ENCODE results near the gene RASSF6.
"Not testable (repeated sequence)": the region's sequence is repeated elsewhere in the genome, so short reads cannot be mapped to it uniquely, and the experiment has no call there.

Gene RASSF6

GRCh38 chr4:73573794-73574528, 46.3 kb downstream of the RASSF6 start:
- no peak for DNase-seq

GRCh38 chr4:73550865-73551264, 69.4 kb downstream of the RASSF6 start:
- not testable (repeated sequence) for DNase-seq

GRCh38 chr4:73544620-73545019, 75.6 kb downstream of the RASSF6 start:
- DNase-seq, result no peak

GRCh38 chr4:73541251-73541650, 79.0 kb downstream of the RASSF6 start:
- DNase-seq, result no peak

GRCh38 chr4:73540826-73541225, 79.4 kb downstream of the RASSF6 start:
- no peak for DNase-seq

- no peak for DNase-seq
These were observed 80.8 kb downstream of the RASSF6 start for GRCh38 chr4:73539386-73539785.

- no peak for DNase-seq
These were observed 82.1 kb downstream of the RASSF6 start for GRCh38 chr4:73538162-73538561.

GRCh38 chr4:73533515-73534422, 86.5 kb downstream of the RASSF6 start:
- DNase-seq, result no peak

- no peak for DNase-seq
These were observed 92.1 kb downstream of the RASSF6 start for GRCh38 chr4:73528171-73528570.

GRCh38 chr4:73527196-73527595, 93.0 kb downstream of the RASSF6 start:
- DNase-seq, result no peak

- DNase-seq, result no peak
These were observed 94.6 kb downstream of the RASSF6 start for GRCh38 chr4:73525611-73526010.

- DNase-seq, result no peak
These were observed 97.1 kb downstream of the RASSF6 start for GRCh38 chr4:73523126-73523525.
